ENCODE results near the gene ERCC4.

ERCC4 gene

DNA sequence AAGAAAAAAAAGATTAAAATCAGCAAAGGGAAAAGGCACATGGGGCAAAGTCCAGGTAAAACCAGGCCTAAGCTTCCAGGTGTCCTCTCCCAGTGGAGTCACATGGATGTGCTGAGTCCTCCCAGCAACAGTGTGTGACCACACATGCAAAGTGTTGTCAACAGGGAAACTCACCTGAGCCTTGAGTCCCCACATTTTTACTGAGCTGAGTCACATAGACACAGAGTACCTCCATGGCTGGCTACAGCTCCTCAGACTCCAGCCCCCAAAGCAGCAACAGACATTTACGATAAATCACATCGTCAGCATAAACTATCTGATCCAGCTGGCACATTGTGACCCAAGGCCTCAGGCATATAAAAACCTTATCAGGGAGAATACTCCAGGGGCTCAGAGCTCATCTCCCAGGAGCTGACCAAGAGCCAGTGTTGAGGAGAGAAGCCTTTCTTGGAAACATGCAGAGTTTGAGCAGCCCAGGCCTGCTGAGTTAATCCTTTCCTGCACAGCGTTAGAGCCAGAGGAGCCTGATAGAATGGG lies 20.5 kb downstream of the ERCC4 start:
- H3K9me3 ChIP-seq (ENCODE audit: low read length) = peaks cover 2% of the 10 kb centered on the region
- H3K4me3 ChIP-seq (ENCODE audit: low read length) = no peak overlapping the region
- H3K4me1 ChIP-seq (ENCODE audit: insufficient read depth, low read length) = no peaks in the 10 kb centered on the region
- H3K36me3 ChIP-seq (ENCODE audit: insufficient read depth, low read length) = peaks cover 41% of the 10 kb centered on the region
- no peak overlapping the region for H2AFZ ChIP-seq (ENCODE audit: low read depth, low read length)
- no peaks in the 10 kb centered on the region for H3K27me3 ChIP-seq (ENCODE audit: insufficient read depth, low read length)

GRCh38 chr16:13944816-13945215 lies 24.9 kb downstream of the ERCC4 start:
- Histone ChIP-seq H2AFZ (ENCODE audit: low read depth, low read length) (no peak overlapping the region), H3K27me3 (ENCODE audit: insufficient read depth, low read length) (no peaks in the 10 kb centered on the region), H3K36me3 (ENCODE audit: insufficient read depth, low read length) (peaks cover 46% of the 10 kb centered on the region), H3K4me1 (ENCODE audit: insufficient read depth, low read length) (no peaks in the 10 kb centered on the region), H3K4me3 (ENCODE audit: low read length) (no peak overlapping the region), H3K9me3 (ENCODE audit: low read length) (peaks cover 2% of the 10 kb centered on the region)

DNA sequence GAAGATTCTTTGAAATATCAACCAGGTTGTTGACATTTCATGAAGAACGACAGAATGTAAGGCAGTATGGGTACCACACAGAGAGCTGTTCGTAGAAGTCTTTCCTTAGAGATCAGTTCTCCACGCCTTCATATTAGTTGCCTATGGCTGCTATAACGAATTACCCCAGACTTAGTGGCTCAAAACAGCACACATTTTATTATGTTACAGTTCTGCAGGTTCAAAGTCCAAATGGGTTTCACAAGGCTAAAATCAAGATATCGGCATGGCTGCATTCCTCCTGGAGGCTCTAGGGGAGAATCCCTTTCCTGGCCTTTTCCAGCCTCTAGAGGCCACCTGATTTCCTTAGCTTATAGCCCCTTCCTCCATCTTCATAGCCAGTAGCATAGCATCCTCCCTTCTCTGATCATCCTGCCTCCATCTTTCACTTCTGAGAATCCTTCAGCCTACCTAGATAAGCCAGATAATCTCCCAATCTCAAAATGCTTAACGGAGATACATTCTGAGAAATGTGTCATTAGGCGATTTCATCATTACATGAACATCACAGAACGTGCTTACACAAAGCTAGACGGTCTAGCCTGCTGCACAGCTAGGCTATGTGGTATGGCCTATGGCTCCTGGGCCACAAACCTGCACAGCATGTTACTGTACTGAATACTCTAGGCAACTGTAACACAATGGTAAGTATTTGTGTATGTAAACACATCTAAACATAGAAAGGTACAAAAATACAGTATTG lies 26.0 kb downstream of the ERCC4 start:
- H3K36me3 ChIP-seq (ENCODE audit: insufficient read depth, low read length) = peaks cover 46% of the 10 kb centered on the region
- H3K27me3 ChIP-seq (ENCODE audit: insufficient read depth, low read length) = no peaks in the 10 kb centered on the region
- H3K4me1 ChIP-seq (ENCODE audit: insufficient read depth, low read length) = no peaks in the 10 kb centered on the region
- no peak overlapping the region for H3K4me3 ChIP-seq (ENCODE audit: low read length)
- peaks cover 2% of the 10 kb centered on the region for H3K9me3 ChIP-seq (ENCODE audit: low read length)
- H2AFZ ChIP-seq (ENCODE audit: low read depth, low read length) = no peak overlapping the region

- Histone ChIP-seq H3K27me3 (ENCODE audit: insufficient read depth, low read length) (no peaks in the 10 kb centered on the region), H3K4me1 (ENCODE audit: insufficient read depth, low read length) (no peaks in the 10 kb centered on the region), H3K4me3 (ENCODE audit: low read length) (no peak overlapping the region), H3K36me3 (ENCODE audit: insufficient read depth, low read length) (peaks cover 46% of the 10 kb centered on the region), H3K9me3 (ENCODE audit: low read length) (peaks cover 2% of the 10 kb centered on the region), H2AFZ (ENCODE audit: low read depth, low read length) (no peak overlapping the region)
Observed at GRCh38 chr16:13948086-13948485, 28.1 kb downstream of the ERCC4 start.

DNA sequence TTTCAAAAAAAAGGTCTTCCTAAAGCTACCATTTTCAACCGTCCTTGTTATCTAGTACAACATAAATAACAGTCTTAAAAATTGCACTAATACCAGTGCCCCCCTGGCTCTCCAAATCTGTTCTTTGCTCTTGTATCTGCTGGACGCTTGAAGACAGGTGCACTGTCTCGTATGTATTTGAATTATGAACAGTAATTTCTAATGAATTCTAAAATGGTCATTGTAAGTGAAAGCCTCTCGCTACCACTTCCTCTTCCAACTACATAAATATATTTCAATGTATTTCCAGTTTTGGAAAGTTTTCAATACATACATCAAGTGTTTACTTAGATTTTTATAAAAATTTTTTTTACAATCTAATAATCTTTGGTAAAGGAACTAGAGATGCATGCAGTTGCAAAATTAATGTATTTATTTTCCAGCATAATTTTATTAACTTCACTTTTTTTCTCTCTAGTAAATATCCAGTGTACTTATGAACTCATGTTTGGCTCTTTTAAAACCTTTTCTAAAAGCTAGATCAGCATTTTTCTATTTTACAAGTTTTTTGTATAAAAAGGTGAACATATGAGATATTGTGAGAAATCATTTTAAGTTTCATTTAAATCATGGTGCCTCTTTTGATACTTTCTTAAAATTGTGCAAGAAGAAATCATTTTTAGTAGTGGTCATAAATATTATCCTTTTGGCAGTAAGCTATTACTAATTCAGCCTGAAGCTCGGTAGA lies 31.0 kb downstream of the ERCC4 start:
- H3K27me3 ChIP-seq (ENCODE audit: insufficient read depth, low read length) = no peaks in the 10 kb centered on the region
- peaks cover 30% of the 10 kb centered on the region for H3K36me3 ChIP-seq (ENCODE audit: insufficient read depth, low read length)
- H3K4me1 ChIP-seq (ENCODE audit: insufficient read depth, low read length) = no peaks in the 10 kb centered on the region
- no peak overlapping the region for H2AFZ ChIP-seq (ENCODE audit: low read depth, low read length)
- no peak overlapping the region for H3K4me3 ChIP-seq (ENCODE audit: low read length)
- H3K9me3 ChIP-seq (ENCODE audit: low read length) = no peaks in the 10 kb centered on the region

GRCh38 chr16:13951611-13952010 lies 31.7 kb downstream of the ERCC4 start:
- peaks cover 24% of the 10 kb centered on the region for H3K36me3 ChIP-seq (ENCODE audit: insufficient read depth, low read length)
- H2AFZ ChIP-seq (ENCODE audit: low read depth, low read length) = no peak overlapping the region
- no peak overlapping the region for H3K4me3 ChIP-seq (ENCODE audit: low read length)
- no peaks in the 10 kb centered on the region for H3K27me3 ChIP-seq (ENCODE audit: insufficient read depth, low read length)
- H3K4me1 ChIP-seq (ENCODE audit: insufficient read depth, low read length) = no peaks in the 10 kb centered on the region
- no peaks in the 10 kb centered on the region for H3K9me3 ChIP-seq (ENCODE audit: low read length)

GRCh38 chr16:13953501-13953900 lies 33.5 kb downstream of the ERCC4 start:
- Histone ChIP-seq H3K9me3 (ENCODE audit: low read length) (no peaks in the 10 kb centered on the region), H3K27me3 (ENCODE audit: insufficient read depth, low read length) (no peaks in the 10 kb centered on the region), H3K36me3 (ENCODE audit: insufficient read depth, low read length) (peaks cover 9% of the 10 kb centered on the region), H2AFZ (ENCODE audit: low read depth, low read length) (no peak overlapping the region), H3K4me3 (ENCODE audit: low read length) (no peak overlapping the region), H3K4me1 (ENCODE audit: insufficient read depth, low read length) (peaks cover 6% of the 10 kb centered on the region)

DNA sequence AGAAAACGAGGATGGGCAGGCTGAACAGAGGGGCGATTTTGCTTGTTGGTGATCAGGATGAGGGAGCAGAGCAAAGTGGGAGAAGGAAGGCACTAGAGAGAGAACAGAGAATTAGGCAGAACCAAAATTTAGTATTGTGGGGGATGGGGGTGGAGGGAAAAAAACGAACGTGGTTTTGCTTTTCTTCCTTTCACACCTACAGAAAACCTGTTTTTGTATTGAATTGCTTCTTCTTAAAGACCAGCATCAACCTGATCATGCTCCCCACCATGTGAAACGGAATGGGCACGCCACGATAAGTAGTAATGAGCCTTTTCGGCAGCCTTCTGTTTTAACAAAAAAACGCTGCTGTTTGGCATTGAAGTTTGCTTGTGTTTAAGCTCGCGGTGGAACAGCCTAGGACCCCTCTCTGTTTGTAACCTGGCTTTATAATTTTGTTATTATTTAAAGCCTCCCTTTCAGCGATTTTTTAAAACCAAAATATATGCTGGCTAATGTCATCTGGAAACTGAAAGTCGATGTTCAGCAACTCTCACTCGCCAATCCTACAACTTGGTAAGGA lies 36.8 kb downstream of the ERCC4 start:
- Histone ChIP-seq H3K36me3 (ENCODE audit: insufficient read depth, low read length) (no peaks in the 10 kb centered on the region), H3K4me3 (ENCODE audit: low read length) (no peak overlapping the region), H2AFZ (ENCODE audit: low read depth, low read length) (no peak overlapping the region), H3K4me1 (ENCODE audit: insufficient read depth, low read length) (peaks cover 6% of the 10 kb centered on the region), H3K27me3 (ENCODE audit: insufficient read depth, low read length) (no peaks in the 10 kb centered on the region), H3K9me3 (ENCODE audit: low read length) (no peaks in the 10 kb centered on the region)

- Histone ChIP-seq H3K27me3 (ENCODE audit: insufficient read depth, low read length) (no peaks in the 10 kb centered on the region), H2AFZ (ENCODE audit: low read depth, low read length) (no peak overlapping the region), H3K4me3 (ENCODE audit: low read length) (no peak overlapping the region), H3K4me1 (ENCODE audit: insufficient read depth, low read length) (peaks cover 6% of the 10 kb centered on the region), H3K9me3 (ENCODE audit: low read length) (no peaks in the 10 kb centered on the region), H3K36me3 (ENCODE audit: insufficient read depth, low read length) (no peaks in the 10 kb centered on the region)
Observed at GRCh38 chr16:13957197-13958078, 37.5 kb downstream of the ERCC4 start.

GRCh38 chr16:13958474-13958873 lies 38.5 kb downstream of the ERCC4 start:
- H3K27me3 ChIP-seq (ENCODE audit: insufficient read depth, low read length) = no peaks in the 10 kb centered on the region
- peaks cover 6% of the 10 kb centered on the region for H3K4me1 ChIP-seq (ENCODE audit: insufficient read depth, low read length)
- no peaks in the 10 kb centered on the region for H3K9me3 ChIP-seq (ENCODE audit: low read length)
- H3K36me3 ChIP-seq (ENCODE audit: insufficient read depth, low read length) = no peaks in the 10 kb centered on the region
- H2AFZ ChIP-seq (ENCODE audit: low read depth, low read length) = no peak overlapping the region
- H3K4me3 ChIP-seq (ENCODE audit: low read length) = no peak overlapping the region

DNA sequence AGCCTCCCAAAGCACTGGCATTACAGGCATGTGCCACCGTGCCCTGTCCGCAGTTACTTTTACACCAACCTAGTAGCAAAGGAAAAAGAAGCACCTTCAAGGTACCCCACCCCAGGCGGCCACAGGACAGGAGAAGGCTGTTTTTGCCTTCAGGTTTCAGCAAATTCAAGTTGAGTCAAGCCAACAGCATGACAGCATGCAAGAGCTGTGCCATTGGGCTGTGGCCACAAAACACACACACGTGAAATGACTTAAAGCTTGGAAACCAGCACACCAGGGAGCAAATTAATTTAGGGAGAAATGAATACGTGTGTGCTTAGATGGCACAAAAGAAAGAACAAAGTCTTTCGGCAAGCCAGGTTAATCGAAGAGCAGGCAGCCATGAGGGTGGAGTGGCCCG lies 39.7 kb downstream of the ERCC4 start:
- Histone ChIP-seq H2AFZ (ENCODE audit: low read depth, low read length) (no peak overlapping the region), H3K36me3 (ENCODE audit: insufficient read depth, low read length) (no peaks in the 10 kb centered on the region), H3K4me3 (ENCODE audit: low read length) (no peak overlapping the region), H3K27me3 (ENCODE audit: insufficient read depth, low read length) (no peaks in the 10 kb centered on the region), H3K4me1 (ENCODE audit: insufficient read depth, low read length) (peaks cover 6% of the 10 kb centered on the region), H3K9me3 (ENCODE audit: low read length) (no peaks in the 10 kb centered on the region)

- no peaks in the 10 kb centered on the region for H3K36me3 ChIP-seq (ENCODE audit: insufficient read depth, low read length)
- H2AFZ ChIP-seq (ENCODE audit: low read depth, low read length) = no peak overlapping the region
- H3K9me3 ChIP-seq (ENCODE audit: low read length) = no peaks in the 10 kb centered on the region
- H3K4me3 ChIP-seq (ENCODE audit: low read length) = no peak overlapping the region
- peaks cover 6% of the 10 kb centered on the region for H3K4me1 ChIP-seq (ENCODE audit: insufficient read depth, low read length)
- no peaks in the 10 kb centered on the region for H3K27me3 ChIP-seq (ENCODE audit: insufficient read depth, low read length)
Observed at GRCh38 chr16:13961099-13961811, 41.3 kb downstream of the ERCC4 start.
